Raji (cell line): Measurements from ENCODE around the gene ORC2.

ENCODE experiments used
- POLR2A ChIP-seq: IDR thresholded peaks from 2 replicates; pipeline ENCODE4 v1.6.1; 2011; ENCODE audit warnings: low read depth, low read length, control low read depth; ENCODE audit not compliant: insufficient read depth

The ORC2 gene

DNA sequence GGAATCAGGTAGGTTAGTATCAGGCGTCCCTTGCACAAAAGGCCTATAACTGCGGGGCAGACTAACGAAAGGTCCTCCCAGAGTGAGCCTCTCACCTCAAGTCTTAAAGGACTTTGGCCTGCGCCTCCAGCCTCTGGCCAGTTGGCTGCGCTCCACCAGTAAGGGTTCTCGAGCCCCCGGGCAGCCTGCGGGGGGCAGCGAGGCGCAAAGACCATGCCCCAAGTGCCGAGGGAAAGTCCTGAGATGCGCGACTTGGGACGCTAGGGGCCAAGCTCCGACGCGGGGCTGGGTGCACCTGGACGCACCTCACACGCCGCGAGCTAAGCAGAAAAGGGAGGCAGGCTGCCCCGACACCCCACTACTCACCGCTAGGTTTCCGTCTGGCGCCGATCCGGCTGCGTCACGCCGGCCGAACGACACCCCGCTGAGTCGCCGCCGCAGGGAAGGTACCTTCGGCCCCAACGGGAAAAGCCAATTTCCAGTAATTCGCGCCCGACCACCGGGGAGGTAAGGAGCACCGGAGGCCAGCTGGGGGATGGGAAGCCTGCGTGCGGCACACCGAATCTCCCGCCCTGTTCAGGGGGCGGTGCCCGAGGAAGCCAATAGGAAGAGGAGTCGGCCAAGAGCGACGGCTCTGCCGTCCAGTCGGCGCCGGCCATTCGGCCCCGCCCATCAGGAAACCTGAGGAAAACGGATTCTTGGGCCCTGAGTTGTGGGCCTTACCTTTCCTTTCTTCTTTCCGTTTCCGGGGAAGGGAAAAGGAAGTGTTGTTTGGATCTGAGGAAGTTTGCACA is at the start of gene ORC2:
TSS of gene ORC2 (minus strand) at position 537 of the 794 bp plus-strand sequence. CDS start 5,537 bp downstream, outside the sequence.
- TF ChIP-seq POLR2A: peak; percentile 69

DNA sequence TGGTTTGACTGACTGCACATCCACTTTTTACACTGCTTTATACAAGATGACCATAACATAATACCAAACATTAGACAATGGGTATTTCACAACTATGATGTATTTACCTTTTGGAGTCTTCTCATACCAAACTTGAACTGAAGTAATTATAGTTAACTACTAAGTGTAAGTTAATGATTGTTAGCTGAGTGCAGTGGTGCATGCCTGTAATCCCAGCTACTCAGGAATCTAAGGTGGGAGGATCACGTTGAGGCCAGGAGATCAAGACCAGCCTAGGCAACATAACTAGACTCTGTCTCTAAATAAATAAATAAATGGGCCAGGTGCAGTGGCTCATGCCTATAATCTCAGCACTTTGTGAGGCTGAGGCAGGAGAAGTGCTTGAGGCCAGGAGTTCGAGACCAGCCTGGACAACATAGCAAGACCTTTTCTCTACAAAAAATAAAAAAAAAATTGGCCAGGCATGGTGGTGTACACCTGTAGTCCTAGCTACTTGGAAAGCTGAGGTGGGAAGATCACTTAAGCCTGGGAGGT is 44.9 kb upstream of the ORC2 start:
- no peak for TF ChIP-seq POLR2A

DNA sequence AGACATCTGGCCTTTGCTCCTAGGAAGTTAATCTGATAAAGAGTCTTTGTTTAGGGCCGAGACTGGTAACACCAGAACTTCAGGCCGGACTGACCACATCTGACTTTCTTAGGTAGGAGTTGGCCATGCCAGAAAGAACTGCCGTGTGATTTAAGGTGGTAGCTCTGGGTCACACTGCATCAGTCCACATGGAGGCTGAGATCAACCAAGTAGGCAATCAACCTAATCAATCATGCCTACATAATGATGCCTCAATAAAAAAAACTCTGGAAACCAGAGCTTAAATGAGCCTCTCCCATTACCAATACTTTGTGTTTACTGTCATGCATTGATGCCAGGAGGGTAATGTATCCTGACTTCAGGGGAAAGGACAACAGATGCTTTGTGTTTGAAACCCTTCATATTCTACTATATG is 44.1 kb upstream of the ORC2 start:
- no peak for TF ChIP-seq POLR2A

DNA sequence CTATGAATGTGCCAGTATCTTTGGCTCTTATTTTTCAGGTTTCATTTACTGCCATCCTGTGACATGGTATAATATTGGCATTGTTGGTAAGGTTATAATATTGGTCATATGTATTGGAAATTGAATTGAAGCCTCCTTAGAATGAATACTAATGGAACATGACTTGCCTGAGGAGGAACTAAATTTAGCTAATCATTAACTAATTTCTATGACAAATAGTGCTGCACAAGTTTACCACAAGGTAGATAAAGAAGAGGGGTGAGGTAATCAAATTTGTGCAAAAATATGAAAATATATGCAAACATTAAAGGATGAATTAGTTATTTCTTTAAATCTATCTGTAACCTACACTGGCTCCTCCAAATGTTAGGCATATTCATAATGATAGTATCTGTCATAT is 43.2 kb upstream of the ORC2 start:
- TF ChIP-seq POLR2A: no peak

DNA sequence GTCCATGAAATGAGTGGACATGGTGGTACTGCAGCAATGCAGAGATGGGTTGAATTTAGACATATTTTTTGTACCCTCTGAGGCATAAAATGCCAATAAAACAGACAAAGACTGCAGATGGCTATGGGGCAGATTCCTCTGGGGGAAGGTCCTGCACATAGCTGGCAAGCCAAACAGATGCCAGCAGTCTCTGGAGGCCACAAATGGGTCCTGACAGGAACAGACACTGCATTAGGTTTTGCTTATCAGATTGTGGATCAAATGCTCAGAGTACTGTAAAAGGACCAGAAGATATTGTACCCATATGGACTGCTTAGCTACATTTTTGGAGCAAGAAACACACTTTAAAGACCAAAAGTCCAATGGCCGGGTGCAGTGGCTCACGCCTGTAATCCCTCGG is 40.9 kb upstream of the ORC2 start:
- no peak for TF ChIP-seq POLR2A

DNA sequence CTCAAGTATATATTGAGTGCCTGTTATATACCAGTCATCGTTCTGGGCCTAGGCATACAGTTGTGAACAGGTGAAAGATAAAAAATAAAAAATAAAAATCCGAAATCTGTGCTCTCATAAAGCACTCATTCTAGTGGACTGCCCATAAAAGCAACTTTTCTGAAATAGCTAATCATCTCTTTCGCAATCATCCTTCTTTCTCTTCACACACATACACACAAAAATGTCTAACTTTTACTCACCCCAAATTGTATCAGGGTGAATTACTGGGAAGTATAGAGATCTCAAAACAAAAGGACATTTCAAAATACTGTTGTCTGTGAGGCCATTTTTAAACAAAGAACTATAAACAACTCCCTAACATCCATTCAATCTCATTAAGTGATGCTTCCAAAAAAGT is 29.6 kb upstream of the ORC2 start:
- TF ChIP-seq POLR2A: no peak

DNA sequence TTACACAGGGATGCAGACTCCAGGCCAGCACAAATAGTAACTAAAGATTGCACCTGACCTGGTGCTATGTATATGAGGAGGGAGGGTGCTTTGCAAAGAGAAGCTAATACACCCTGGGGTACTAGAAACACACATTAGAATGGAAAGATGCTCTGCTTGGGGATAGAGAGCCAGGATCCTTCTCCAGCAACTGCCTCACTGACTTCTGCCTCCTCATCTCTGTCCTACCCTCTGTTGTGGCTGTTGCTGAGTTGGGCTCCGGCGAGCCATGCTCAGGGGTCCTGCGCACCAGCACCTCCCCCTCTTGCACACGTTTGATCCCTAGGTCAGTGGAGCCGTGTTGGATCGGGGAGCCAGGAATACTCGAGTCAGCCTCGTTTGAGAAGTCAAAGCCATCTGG is 23.7 kb upstream of the ORC2 start:
- TF ChIP-seq POLR2A: no peak

DNA sequence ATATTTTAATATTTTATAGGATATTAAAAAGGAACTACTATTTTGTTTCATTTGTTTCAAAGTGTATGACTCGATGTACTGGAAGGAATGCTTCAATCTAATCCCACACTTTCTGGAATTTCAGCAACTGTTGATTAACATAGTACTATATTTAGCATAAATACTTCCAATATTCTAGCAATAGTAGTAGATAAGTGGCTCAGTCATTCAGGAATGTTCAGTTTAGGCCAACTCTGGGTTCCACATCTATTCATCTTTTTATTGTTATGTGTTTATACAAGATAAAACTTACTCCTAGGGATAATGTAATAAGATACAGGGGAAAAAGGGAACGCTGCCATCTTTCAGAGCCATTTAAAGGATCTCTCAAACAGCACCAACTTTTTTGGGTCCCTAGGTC is 22.3 kb upstream of the ORC2 start:
- TF ChIP-seq POLR2A: no peak

DNA sequence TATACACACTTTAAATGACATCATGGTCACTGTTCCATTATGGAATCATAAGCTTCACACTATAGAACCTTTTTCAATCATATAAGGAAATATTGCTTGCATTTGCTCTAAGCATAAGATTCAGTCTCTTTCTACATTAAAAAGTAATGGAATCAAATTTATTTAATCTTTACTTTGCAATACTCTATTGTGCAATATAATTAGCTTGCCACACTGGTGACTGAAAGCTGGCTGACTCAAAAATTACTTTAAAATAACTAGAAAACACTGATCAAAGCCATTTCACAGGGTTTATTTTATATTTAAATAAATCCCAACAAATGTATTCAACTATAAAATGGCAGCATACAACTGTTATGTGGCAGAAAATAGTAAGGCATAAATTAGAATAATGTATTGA is 13.2 kb upstream of the ORC2 start:
- no peak for TF ChIP-seq POLR2A

DNA sequence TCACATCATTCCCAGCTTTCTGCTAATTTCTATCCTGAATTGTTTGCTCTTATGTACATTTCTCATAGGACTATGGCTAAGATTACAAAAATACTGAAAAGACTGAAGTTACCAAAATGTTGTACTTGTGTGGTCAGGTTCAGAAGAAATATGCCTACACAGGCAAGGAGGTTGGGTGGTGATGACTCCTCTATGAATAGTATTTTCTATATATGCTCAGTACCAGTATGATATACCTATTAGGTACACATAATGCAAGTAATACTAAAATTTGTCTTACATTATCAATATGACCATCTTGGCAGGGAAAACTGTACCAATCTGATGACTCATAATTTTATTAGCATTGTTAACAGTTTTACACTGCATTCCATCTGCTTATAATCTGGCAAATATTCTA is 12.2 kb upstream of the ORC2 start:
- no peak for TF ChIP-seq POLR2A

DNA sequence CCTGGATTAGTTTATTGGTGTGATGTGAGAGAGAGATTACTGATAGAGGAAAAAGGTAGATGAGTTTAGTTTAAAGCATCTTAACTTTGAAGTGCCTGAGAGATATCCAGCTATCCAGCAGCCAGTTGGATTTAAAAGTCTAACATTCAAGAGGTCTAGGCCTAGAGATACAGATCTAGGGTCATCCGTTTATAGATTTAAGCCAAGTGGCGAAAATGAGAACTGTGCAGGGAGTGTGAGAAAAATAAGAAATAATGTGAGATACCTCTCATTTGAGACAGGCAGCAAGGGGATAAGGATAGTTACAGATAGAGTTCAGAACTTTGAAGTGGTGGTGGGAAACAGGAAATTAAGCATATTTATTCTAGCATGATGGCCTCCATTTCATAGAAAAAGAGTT is 5.3 kb upstream of the ORC2 start:
- no peak for TF ChIP-seq POLR2A

DNA sequence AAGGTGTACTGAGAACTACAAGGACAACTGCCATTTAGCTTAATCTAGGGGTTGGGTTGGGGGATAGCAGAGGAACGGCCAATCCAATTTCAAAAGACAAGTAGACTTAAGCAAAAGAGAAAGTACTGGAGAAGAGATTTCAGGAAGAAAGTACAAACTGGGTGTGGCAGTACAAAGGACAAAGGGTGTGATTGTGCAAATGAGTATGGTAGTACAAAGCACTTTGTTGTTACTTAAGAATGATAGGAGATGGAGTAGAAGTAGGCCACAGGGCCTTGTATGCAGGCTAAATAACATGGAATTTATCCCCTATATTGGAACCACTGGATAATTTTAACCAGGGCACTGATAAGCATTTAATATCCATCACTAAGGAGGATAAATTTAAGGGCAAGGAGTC is 4.7 kb upstream of the ORC2 start:
- no peak for TF ChIP-seq POLR2A

DNA sequence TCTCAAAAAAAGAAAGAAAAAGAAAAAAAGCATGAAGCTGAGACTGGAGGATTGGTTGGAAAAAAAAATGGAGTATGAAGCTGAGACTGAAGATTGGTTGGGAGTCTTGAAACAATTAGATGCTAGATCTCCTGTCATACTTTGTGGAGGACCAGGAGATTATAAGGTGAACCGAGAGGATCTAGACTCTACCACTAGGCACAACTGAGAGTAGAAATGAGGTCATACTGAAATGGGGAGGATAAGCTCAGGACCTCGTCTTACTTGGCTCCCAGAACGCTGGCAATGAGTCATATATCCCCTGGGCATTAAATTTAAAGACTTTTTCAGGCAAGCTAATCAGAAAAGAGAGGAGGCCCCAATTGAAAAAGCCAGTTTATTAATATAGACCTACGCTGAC is 3.3 kb upstream of the ORC2 start:
- no peak for TF ChIP-seq POLR2A

DNA sequence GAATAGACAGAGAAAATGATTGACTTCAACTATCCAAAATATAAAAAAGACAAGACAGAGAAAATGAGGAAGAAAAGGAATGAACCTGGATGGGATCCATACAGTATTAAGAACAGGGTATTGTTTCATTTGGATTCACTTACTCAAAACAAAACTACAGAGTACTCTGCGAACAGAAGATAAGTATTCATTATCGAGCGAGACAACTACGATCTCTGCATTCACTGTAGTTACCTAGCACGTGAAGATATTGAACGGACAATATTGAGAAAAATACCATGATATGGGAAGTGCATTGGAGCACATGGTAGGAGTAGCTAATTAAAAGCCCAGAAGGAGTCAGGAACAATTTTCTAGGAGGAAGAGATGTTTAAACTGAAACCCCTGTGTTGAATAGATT is 1.0 kb upstream of the ORC2 start:
- TF ChIP-seq POLR2A: no peak

DNA sequence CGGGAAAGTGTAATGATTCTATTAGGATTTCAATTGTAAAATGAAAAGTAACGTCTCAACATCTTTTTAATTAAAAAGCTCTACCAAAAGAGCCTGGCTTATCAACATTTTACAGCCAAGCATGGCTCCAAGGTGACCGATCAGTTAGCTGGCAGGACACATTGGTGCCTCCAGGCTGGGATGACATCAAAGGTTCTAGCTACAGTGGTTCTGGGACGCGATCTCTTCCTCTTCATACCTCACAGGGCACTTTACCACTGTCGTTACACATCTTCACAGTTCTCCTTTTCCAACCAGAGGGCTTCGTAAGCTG is 693 bp downstream of the ORC2 start:
- no peak for TF ChIP-seq POLR2A

DNA sequence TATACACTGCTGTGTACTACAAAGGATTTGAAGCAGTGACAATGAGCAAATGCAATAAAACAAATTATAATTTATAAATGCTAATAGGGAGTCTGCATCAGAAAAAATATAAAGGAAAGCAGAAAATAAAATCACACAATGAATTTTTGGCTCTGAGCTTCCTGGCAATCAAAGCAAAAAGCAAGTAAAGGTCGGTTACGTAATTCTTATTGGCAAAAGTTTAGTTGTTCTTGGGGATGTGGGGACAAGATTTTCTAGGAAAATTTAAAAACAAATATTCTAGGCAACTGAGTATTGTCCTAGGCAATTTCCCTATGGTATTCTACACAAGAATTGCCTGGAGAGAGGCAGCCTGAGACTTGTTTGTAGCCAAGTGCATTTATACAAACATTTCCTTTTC is 1.8 kb downstream of the ORC2 start:
- no peak for TF ChIP-seq POLR2A

DNA sequence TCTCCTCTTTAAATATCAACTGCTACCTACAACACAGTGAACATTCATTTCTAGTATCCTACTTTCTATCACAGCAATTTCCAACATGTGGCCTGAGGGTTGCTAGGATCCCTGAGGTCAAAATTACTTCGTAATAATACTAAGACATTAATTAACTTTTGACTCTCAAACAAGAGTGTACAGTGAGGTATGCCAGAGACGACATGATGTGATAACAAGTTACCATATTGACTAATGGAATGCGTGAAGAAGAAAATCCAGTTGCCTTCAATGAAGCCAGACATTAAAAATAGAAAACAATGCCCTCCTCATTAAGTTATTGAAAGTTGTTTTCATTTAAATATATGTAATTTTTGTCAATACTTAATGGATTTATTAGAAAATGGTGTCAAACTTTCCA is 13.1 kb downstream of the ORC2 start:
- no peak for TF ChIP-seq POLR2A

DNA sequence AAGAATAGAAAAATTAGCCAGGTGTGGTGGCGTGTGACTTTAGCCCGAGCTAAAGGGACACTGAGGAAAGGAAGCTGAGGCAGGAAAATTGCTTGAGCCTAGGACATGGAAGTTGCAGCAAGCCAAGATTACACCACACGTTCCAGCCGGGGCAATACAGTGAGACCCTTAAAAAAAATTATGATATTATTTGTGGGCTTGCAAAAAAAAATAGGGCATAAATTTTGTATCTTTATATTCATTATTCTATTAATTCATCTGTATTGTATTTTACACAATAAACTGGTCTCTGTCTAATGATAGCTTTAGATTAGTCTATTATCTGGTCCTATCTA is 18.1 kb downstream of the ORC2 start:
- no peak for TF ChIP-seq POLR2A
